ENCODE results near the gene BMAL1. TPM values are rescaled to one million over a fixed set of nuclear protein-coding genes. Genes with fewer than 3 reads are reported as not detected.
A peak's percentile ranks its signal among the peaks of the same experiment; 100 is the strongest.

The BMAL1 gene
- total RNA-seq, 1 donor from 2014 or later, result 14.8 TPM

DNA sequence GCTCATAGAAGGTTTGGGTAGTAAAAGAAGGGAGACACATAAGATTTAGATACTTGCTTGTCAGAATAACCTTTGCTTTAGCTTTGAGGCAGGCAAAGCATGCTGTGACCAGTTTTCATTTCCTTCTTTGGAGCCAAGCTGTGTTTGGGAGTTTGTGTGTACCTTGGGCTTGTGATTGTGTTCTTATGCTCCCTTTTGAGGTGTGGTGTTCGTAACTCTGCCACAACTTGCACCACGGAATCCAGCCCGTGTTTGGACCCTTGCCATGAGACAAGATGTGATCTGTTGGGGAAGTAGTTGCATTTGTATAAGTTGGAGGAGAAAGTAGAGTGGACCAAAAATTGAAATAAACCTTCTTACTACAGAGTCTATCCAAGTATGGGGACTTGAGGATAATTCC, 34.0 kb downstream of the BMAL1 start:
- Mint-ChIP-seq H3K9me3 (ENCODE audit: low read depth) (no peaks in the 10 kb centered on the region), H3K4me3 (ENCODE audit: unreplicated experiment) (no peak overlapping the region), H3K27ac (ENCODE audit: unreplicated experiment) (no peak overlapping the region), H3K4me1 (ENCODE audit: low read depth) (peaks cover 54% of the 10 kb centered on the region), H3K36me3 (ENCODE audit: low read depth) (peaks cover 6% of the 10 kb centered on the region), H3K27me3 (ENCODE audit: low read depth) (no peaks in the 10 kb centered on the region)
- TF ChIP-seq, protein P1, sequence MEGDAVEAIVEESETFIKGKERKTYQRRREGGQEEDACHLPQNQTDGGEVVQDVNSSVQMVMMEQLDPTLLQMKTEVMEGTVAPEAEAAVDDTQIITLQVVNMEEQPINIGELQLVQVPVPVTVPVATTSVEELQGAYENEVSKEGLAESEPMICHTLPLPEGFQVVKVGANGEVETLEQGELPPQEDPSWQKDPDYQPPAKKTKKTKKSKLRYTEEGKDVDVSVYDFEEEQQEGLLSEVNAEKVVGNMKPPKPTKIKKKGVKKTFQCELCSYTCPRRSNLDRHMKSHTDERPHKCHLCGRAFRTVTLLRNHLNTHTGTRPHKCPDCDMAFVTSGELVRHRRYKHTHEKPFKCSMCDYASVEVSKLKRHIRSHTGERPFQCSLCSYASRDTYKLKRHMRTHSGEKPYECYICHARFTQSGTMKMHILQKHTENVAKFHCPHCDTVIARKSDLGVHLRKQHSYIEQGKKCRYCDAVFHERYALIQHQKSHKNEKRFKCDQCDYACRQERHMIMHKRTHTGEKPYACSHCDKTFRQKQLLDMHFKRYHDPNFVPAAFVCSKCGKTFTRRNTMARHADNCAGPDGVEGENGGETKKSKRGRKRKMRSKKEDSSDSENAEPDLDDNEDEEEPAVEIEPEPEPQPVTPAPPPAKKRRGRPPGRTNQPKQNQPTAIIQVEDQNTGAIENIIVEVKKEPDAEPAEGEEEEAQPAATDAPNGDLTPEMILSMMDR (IDR thresholded peaks at IDR 0.05), result no peak
- no peak for DNase-seq (ENCODE audit: low spot score)

DNA sequence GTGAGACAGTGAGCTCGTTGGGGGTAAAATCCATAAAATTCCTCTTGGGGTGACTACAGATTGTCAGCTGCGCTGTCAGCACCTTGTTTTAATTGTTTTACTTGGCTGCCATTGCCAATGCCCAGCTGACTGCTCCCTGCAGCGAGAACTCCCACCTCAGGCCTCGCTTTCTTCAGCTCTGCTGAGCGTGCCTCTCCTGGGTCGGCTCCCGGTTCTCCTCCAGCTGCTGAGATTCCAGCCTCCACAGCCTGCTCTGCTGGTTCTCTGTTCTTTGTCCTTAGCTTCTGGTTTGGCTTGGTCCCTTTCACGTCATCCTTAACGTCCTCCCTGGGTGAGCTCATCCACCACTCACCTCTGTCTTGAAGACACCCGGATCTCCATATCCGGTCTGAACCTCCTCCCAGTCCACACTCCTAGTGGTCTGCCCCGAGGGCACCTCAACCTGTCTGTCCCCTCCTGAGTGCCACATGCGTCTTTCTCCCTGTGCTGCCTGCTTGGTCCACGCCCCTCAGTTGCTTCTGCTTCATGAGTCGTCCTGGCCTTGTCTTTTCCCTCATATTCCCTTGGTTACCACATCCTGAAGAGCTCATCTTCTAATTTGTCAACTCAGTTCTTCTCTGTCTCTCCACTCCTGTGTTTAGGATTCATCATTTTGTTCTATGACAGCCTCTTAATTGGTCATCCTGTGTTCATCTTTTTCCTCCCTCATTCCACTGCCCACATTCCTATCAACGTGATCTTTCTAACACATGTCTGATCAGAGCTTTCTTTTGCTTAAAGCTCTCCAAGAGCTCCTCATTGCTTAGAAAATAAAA, 35.6 kb downstream of the BMAL1 start:
- Mint-ChIP-seq H3K4me3 (ENCODE audit: unreplicated experiment) (no peak overlapping the region), H3K36me3 (ENCODE audit: low read depth) (peaks cover 6% of the 10 kb centered on the region), H3K4me1 (ENCODE audit: low read depth) (peaks cover 66% of the 10 kb centered on the region), H3K9me3 (ENCODE audit: low read depth) (no peaks in the 10 kb centered on the region), H3K27ac (ENCODE audit: unreplicated experiment) (peak overlapping the region; percentile 82), H3K27me3 (ENCODE audit: low read depth) (no peaks in the 10 kb centered on the region)
- TF ChIP-seq, protein P1 (IDR thresholded peaks at IDR 0.05), result no peak
- no peak for DNase-seq (ENCODE audit: low spot score)

DNA sequence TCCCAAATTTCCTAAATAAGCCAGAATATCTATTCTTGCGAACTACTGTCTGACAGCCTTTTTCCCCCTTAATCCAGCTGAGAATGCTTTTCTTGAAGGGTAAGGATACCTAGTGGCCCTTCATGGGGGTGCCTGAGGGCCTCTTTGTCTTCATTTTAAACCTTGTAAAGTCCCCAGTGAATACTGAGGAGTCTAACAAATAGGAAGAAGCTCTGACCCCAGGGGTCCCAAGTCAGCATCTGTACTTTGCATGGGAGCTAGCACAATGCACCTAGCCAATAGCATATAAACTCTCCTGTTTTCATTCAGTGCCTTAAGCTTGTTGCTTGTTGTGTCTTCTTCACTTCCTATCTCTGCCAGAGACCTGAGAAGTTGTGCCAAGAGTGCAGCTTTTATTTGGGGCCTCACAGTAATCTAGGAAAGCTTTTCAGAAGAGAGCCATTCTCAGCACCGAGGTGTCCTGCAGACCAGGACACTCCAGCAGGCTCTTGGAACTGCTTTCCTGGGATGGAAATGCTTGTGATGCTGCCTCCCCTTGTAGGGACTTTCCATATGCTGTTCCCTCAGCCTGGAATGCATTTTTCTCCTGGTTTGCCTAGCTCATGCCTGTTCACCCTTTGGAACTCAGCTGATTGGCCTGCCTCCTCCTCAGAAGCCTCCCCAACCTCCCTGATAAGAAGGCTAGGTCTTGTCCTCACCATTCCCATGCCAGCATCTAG, 37.2 kb downstream of the BMAL1 start:
- TF ChIP-seq, protein P1 (IDR thresholded peaks at IDR 0.05), result no peak

DNA sequence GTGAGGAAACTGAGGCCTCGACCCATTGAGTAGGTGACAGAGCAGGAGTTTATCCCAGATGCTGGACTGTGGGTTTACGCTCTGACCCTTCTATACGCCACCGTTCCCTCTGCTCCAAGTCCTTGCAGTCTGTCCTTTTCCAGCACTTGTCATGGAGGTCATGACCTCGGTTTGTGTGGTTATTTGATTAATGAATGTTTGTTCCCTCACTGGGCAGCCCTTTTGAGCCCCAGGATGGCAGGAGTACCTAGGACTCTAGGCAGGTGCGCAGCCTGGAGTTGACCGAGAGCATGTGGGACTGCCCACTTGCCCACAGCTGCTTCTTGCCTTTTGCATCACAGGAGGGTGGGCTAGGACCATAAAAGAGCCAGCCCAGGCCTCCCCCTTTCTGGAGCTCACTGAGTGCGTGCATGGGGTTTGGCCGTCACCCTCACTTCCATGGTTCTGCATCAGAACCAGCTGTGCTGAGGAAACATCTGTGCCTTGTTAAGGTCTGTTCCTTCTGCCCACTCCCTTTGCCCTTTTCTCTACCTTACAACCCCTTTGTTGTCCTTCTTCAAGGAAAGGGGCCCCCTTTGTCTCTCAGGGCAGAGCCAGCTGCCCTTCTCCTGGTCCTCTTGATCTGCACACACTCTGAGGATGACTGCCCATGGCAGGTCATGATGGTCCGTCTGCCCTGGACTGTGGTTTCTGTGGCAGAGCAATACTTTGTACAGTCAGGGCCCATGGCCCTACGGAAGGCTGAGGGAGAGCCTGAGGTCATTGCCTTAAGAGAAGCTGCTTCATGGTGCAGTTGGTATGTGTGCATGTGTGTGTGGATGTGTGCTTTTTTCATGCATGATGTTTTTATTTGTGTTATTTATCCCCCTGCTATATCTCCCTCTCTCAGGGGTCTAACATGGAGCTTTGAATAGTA, 38.2 kb downstream of the BMAL1 start:
- H3K4me1 Mint-ChIP-seq (ENCODE audit: low read depth), result peaks cover 72% of the 10 kb centered on the region
- TF ChIP-seq, protein P1 (IDR thresholded peaks at IDR 0.05), result no peak
- H3K27ac Mint-ChIP-seq (ENCODE audit: unreplicated experiment), result peak overlapping the region; percentile 89
- H3K27me3 Mint-ChIP-seq (ENCODE audit: low read depth), result no peaks in the 10 kb centered on the region
- no peaks in the 10 kb centered on the region for H3K9me3 Mint-ChIP-seq (ENCODE audit: low read depth)
- no peak for DNase-seq (ENCODE audit: low spot score)
- H3K4me3 Mint-ChIP-seq (ENCODE audit: unreplicated experiment), result no peak overlapping the region
- peaks cover 1% of the 10 kb centered on the region for H3K36me3 Mint-ChIP-seq (ENCODE audit: low read depth)

More for the DNA sequence above, 37.2 kb downstream of the BMAL1 start:
- peaks cover 6% of the 10 kb centered on the region for H3K36me3 Mint-ChIP-seq (ENCODE audit: low read depth)
- no peak overlapping the region for H3K4me3 Mint-ChIP-seq (ENCODE audit: unreplicated experiment)
- no peaks in the 10 kb centered on the region for H3K27me3 Mint-ChIP-seq (ENCODE audit: low read depth)
- peaks cover 75% of the 10 kb centered on the region for H3K4me1 Mint-ChIP-seq (ENCODE audit: low read depth)
- no peak for DNase-seq (ENCODE audit: low spot score)
- no peaks in the 10 kb centered on the region for H3K9me3 Mint-ChIP-seq (ENCODE audit: low read depth)
- H3K27ac Mint-ChIP-seq (ENCODE audit: unreplicated experiment), result no peak overlapping the region

Data from chondrocyte (in vitro differentiated cells).